ENCODE data around the gene ATF7IP.

Gene ATF7IP

DNA sequence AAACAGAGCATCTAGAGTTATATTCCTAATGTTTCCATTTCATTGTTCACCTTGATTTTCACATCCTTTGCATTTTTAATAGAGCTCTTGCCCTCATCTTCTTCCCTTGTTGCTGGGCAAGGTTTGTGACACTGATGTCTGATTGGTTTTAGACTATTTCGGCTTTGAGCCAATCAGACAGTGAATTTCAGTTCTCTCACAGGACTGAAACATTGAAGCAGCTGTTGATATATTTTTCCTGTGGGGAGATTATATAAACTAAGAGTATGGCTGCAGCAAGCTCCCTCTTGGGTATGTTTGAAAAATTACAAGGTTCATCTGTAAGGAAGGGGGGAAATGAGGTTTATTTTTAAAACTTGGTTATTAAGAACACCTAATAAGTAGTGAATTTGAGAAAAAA is 51.2 kb downstream of the ATF7IP start:
- DNase-seq (ENCODE audit: low read depth, low spot score), result peak; percentile 82

GRCh38 chr12:14417715-14418114 is 52.2 kb downstream of the ATF7IP start:
- peak; percentile 92 for DNase-seq (ENCODE audit: low read depth, low spot score)

GRCh38 chr12:14418451-14418890 is 53.0 kb downstream of the ATF7IP start:
- DNase-seq (ENCODE audit: low read depth, low spot score), result peak; percentile 27

- DNase-seq (ENCODE audit: low read depth, low spot score), result no peak
Measured at GRCh38 chr12:14422516-14423230, 57.2 kb downstream of the ATF7IP start.

DNA sequence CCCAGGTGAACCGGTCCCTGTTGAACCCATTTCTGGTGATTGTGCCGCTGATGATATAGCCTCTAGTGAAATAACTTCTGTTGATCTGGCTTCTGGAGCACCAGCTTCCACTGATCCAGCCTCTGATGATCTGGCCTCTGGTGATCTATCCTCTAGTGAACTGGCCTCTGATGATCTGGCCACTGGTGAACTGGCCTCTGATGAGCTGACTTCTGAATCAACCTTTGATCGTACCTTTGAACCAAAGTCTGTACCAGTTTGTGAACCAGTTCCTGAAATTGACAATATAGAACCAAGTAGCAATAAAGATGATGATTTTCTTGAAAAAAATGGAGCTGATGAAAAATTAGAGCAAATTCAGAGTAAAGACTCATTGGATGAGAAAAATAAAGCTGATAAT is 59.1 kb downstream of the ATF7IP start:
- DNase-seq (ENCODE audit: low read depth, low spot score), result no peak

DNA sequence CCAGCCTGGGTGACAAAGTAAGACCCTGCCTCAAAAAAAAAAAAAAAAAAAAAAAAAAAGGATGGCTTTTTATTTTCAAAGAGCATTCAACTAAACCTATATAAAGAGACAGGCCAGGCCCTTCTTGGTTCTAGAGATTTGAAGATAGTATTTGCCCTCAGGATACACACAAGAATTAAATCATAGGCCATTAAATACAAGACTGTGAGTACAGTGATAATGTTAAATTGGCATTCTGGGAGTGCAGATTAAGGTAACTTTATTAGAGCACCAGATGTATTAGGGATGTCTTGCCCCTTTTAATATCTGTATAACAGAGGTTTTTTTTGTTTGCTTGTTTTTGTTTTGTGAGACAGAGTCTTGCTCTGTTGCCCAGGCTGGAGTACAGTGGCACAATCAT is 61.3 kb downstream of the ATF7IP start:
- no peak for DNase-seq (ENCODE audit: low read depth, low spot score)

GRCh38 chr12:14427929-14428328 is 62.4 kb downstream of the ATF7IP start:
- no peak for DNase-seq (ENCODE audit: low read depth, low spot score)

DNA sequence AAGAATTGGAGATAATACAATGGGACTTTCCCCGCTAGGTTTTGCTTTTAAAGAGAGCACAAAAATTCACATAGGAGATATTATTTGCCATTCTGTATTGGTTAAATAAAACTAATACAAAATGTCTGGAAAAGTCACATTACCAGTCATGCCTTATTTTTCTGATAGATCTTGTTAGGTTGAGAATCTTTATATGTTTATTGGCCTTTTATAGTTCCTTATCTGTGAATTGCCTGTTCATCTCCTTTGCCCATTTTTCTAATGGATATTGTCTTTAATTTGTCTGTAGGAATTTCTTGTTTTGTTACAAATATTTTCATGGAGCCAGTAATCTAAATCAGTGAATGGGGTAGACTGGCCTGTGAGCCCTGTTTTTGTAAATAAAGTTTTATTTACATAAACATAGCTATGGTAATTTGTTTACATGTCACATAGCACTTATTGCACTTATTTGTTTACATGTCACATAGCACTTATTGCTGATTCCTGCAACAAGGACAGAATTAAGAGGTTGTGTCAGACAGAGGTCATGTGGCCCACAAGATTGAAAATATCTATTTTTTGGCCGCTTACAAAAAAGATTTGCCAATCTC is 65.0 kb downstream of the ATF7IP start:
- DNase-seq (ENCODE audit: low read depth, low spot score), result no peak

GRCh38 chr12:14431975-14432374 is 66.5 kb downstream of the ATF7IP start:
- DNase-seq (ENCODE audit: low read depth, low spot score), result no peak

GRCh38 chr12:14435627-14436026 is 70.1 kb downstream of the ATF7IP start:
- no peak for DNase-seq (ENCODE audit: low read depth, low spot score)

DNA sequence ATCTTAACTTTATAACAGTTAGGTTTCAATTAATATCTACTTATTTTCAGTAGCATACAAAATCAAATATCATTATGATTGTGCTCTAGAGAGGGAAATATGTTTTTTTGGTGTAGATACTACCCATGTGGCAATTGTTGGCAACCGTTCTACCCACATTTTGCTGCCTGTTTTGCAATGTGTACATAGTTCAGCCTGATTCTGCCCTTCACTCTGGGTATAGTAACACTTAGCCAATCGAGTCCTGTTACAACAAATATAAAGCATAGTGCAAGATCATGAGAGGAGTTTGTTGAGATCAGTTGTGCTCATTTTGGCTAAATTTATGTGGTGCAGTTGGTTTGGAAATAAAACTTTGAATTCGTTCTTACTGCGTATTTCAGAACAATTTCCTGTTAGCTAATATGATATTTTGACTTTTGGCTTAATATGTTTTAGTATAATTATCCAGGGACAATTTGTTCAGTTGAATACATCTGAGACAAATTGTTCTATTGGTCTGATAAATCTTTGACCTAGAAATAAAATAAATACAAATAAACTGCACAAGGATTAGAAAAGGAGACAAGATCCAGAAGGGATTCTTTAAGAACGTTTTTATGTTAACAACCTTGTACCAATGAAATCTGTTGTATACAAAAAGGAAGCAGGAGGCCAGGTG is 76.9 kb downstream of the ATF7IP start:
- no peak for DNase-seq (ENCODE audit: low read depth, low spot score)

- no peak for DNase-seq (ENCODE audit: low read depth, low spot score)
Measured at GRCh38 chr12:14443531-14443930, 78.0 kb downstream of the ATF7IP start.

DNA sequence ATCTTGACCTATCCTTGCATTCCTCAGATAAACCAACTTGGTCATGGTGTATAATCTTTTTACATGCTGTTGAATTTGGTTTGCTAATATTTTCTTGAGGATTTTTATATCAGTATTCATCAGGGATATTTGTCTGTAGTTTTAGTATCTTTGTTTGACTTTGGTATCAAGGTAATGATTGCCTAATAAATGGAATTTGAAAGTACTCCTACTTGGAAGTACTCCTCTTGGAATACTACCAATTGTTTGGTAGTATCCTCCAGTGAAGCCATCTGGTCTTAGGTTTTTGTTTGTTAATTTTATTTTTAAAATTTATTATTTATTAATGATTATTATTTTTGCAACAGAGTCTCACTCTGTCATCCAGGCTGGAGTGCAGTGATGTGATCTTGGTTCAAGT is 85.0 kb downstream of the ATF7IP start:
- no peak for DNase-seq (ENCODE audit: low read depth, low spot score)

- no peak for DNase-seq (ENCODE audit: low read depth, low spot score)
Measured at GRCh38 chr12:14452336-14452735, 86.9 kb downstream of the ATF7IP start.

DNA sequence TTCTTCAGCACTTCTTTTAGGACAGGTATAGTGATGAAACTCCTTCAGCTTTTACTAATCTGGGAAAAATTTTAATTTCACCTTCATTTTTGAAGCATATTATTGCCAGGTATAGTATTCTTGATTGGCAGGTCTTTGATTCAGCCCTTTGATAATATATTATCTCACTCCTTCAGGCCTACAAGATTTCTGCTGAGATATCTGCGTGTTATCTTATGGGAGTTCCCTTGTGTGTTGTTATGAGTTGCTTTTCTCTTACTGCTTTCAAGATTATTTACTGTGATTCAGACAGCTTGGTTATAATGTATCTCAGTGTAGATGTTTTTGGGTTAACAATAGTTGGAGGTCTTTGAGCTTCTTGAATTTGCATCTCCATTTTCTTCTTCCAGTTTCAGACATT is 87.4 kb downstream of the ATF7IP start:
- no peak for DNase-seq (ENCODE audit: low read depth, low spot score)

DNA sequence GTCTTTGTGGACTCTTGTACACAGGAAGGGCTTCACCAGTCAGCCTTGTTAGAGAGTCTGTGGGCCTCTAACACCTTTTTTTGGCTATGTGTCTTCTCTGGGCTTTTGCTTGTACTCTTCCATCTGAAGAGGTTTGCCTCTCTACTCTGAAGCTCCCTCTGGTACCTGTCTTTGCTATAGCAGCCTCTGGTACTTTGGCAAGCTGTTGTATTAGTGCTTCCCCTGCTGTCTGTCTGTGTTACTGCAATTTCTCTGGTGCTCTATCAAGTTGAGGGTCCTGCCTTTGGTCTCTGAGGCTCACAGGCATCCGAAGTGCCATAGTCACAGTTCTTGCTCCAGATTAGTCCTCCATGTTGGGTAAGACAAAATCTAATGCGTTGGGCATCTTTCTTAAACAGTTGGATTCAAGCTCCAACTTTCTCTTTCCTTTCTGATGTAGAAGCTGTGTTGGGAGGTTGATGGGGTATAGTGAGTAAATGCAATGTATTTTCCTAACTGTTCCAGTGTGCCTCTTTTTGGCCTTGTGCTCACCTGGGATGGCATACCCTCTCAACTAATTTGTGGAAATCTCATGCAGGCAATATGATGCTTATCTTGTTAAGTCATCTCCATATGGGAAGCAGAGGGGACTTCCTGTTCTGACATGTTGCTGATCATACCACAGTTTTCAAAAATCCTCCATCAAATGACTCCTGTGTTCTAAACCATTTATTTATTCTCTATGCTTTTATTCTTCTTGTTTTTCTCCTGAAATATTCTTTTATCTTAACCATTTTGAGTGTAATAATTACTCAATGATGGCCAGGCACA is 88.8 kb downstream of the ATF7IP start:
- peak; percentile 23 for DNase-seq (ENCODE audit: low read depth, low spot score)

DNA sequence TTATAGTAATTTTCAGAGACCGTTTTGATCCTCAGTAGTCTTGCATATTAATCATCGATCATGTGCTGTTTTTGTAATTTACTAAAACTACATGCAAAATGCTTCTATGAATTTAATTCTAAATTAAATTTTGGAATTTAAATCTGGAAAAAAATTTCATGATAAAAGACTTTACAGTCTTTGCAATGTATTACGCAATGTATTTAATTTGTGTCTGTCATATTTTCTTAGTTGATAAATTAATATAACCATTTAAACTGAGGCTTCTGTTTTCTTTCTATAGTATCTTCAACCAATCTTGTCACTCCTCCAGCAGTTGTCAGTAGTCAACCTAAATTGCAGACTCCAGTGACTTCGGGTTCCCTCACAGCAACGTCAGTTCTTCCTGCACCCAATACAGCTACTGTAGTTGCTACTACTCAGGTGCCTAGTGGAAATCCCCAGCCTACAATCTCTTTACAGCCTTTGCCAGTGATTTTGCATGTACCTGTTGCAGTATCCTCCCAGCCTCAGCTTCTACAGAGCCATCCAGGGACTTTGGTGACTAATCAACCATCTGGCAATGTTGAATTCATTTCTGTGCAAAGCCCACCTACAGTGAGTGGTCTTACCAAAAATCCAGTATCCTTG is 94.8 kb downstream of the ATF7IP start:
- no peak for DNase-seq (ENCODE audit: low read depth, low spot score)

DNA sequence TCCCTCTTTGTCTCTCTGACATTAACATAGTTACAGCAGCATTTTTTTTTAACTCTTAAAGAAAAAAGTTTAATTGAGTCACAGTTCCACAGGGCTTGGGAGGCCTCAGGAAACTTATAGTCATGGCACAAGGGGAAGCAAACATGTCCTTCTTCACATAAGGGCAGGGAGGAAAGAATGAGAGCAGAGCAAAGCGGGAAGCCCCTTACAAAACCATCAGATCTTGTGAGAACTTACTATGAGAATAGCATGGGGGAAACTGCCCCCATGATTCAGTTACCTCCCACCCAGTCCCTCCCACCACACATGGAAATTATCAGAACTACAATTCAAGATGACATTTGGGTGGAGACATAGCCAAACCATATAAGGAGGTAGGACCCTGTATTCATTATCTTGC is 106.0 kb downstream of the ATF7IP start:
- DNase-seq (ENCODE audit: low read depth, low spot score), result no peak

DNA sequence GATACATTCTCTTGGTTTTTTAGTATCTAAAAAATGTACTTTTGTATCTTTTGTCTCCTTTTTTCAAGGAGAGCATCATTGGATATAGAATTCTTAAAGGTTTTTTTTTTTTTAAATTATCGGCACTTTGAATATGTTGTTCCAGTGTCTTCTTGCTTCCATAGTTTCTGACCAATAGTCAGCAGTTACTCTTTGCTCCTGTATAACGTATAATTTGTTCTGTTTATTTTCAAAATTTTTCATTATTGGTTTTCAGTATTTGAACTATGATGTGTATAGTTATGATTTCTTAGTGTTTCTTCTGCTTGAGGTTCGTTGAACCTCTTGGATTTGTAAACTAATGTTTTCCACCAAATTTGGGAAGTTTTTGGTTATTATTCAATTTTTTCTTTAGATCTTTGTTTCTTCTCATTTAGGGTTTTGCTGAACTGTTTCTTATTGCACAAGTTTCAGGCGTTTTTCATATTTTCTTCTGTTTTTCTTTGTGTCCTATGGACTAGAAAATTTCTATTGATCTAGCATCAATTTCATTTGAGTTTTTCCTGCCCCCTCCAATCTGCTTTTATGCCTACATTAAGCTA is 108.3 kb downstream of the ATF7IP start:
- peak; percentile 10 for DNase-seq (ENCODE audit: low read depth, low spot score)

GRCh38 chr12:14479004-14479403 is 113.5 kb downstream of the ATF7IP start:
- DNase-seq (ENCODE audit: low read depth, low spot score), result no peak

GRCh38 chr12:14481201-14481600 is 115.7 kb downstream of the ATF7IP start:
- DNase-seq (ENCODE audit: low read depth, low spot score), result no peak

Data from astrocyte of the hippocampus (primary cell).